GM12878 (cell line): ENCODE measurements around the gene RNF103. TPM values are rescaled to one million over a fixed set of nuclear protein-coding genes. Genes with fewer than 3 reads are reported as not detected.

ENCODE experiments used
- ATAC-seq: fragments of 200-7000 bp; cut with Tn5 transposase; 3 replicates; pipeline ENCODE4 v1.9.1; 2020; ENCODE audit warnings: mild to moderate bottlenecking, moderate library complexity
- BruUV-seq: library from RNA; stranded (reverse); fragments of 400-500 nt; replicated peaks from 2 replicates; lab custom pipeline; 2021; lab: Mats Ljungman, UMichigan
- CTCF ChIA-PET: fragments of 300-600 bp; sonication (Branson Sonifier 250); formaldehyde crosslinking; extraction: SDS; loops from one replicate; lab custom pipeline; 2021; ENCODE audit warnings: inconsistent platforms; lab: Yijun Ruan, JAX
- POLR2A ChIA-PET: fragments of 350-600 bp; formaldehyde crosslinking; extraction: SDS; loops from one replicate; lab custom pipeline; 2021; ENCODE audit warnings: inconsistent platforms; lab: Charles Lee
- RAD21 ChIA-PET: fragments of 300-600 bp; sonication (Branson Sonifier 250); formaldehyde crosslinking; loops from one replicate; lab custom pipeline; 2023; ENCODE audit warnings: antibody characterized with exemption; ENCODE audit not compliant: unreplicated experiment; lab: Charles Lee
- SMC1A ChIA-PET: fragments of 300-600 bp; sonication (Branson Sonifier 250); formaldehyde crosslinking; loops from one replicate; lab custom pipeline; 2023; ENCODE audit not compliant: unreplicated experiment, uncharacterized antibody; lab: Charles Lee
- DNase-seq: peaks from one replicate; pipeline ENCODE4 v3.0.0-alpha.2; 2011; ENCODE audit warnings: low read depth, low spot score
- FAIRE-seq: peaks from 3 replicates; lab custom pipeline; 2011; peaks lifted over from hg19 to GRCh38; lab: Jason Lieb, UNC
- H2AFZ ChIP-seq: 2 replicates; pipeline ENCODE4 v1.6.0; 2011; ENCODE audit warnings: low read depth, low read length, control low read depth; ENCODE audit not compliant: control insufficient read depth
- H3K27ac ChIP-seq: 2 replicates; pipeline ENCODE4 v1.5.1; 2011; ENCODE audit warnings: control low read depth; ENCODE audit not compliant: control insufficient read depth, insufficient read depth
- H3K27me3 ChIP-seq, 2 experiments: replicated peaks in 1 of 2; 2 replicates each; pipeline versions ENCODE4 v1.6.0 to v1.6.1; 2011; ENCODE audit warnings: low read length in 1 of 2; ENCODE audit not compliant: control insufficient read depth in 2 of 2, insufficient read depth in 2 of 2
- H3K36me3 ChIP-seq, 2 experiments: 2 replicates each; pipeline ENCODE4 v1.5.1; 2011; ENCODE audit warnings: low read length in 1 of 2; ENCODE audit not compliant: control insufficient read depth in 2 of 2, insufficient read depth in 2 of 2
- H3K4me1 ChIP-seq: 2 replicates; pipeline ENCODE4 v1.6.1; 2011; ENCODE audit warnings: mild to moderate bottlenecking, low read length, moderate library complexity, mixed read lengths; ENCODE audit not compliant: control insufficient read depth, insufficient read depth
- H3K4me2 ChIP-seq: 2 replicates; pipeline ENCODE4 v1.6.0; 2011; ENCODE audit warnings: control low read depth; ENCODE audit not compliant: control insufficient read depth, insufficient read depth
- H3K4me3 ChIP-seq: fragments of 200-600 bp; sonication (generic); 2 replicates; pipeline ENCODE4 v1.5.1; 2016
- H3K79me2 ChIP-seq: 2 replicates; pipeline ENCODE4 v1.6.0; 2011; ENCODE audit warnings: low read length; ENCODE audit not compliant: control insufficient read depth, insufficient read depth
- H3K9ac ChIP-seq: 2 replicates; pipeline ENCODE4 v1.8.0; 2011; ENCODE audit warnings: low read length, control low read depth, mixed read lengths; ENCODE audit not compliant: control insufficient read depth, insufficient read depth
- H3K9me3 ChIP-seq: replicated peaks from 3 replicates; pipeline ENCODE4 v1.5.1; 2011; ENCODE audit warnings: mild to moderate bottlenecking, low read length; ENCODE audit not compliant: control insufficient read depth, insufficient read depth
- H4K20me1 ChIP-seq: 2 replicates; pipeline ENCODE4 v1.6.0; 2011; ENCODE audit not compliant: control insufficient read depth, insufficient read depth
- BHLHE40 ChIP-seq, 2 experiments: fragments of 450-650 bp in 1 of 2; IDR thresholded peaks; 2 replicates each; pipeline ENCODE4 v1.6.1; 2011 to 2017; ENCODE audit warnings: low read depth in 2 of 2, borderline replicate concordance in 1 of 2, improper control_type of control experiment in 1 of 2, low read length in 1 of 2, mild to moderate bottlenecking in 1 of 2
- CHD4 ChIP-seq: fragments of 200-600 bp; sonication (generic); IDR thresholded peaks from 2 replicates; pipeline ENCODE4 v1.6.1; 2016; ENCODE audit warnings: mild to moderate bottlenecking
- GATAD2B ChIP-seq: fragments of 450-650 bp; conservative IDR thresholded peaks from 2 replicates; pipeline ENCODE4 v1.6.1; 2017; ENCODE audit warnings: low read depth, mild to moderate bottlenecking, moderate library complexity
- HCFC1 ChIP-seq: fragments of 150-350 bp; IDR thresholded peaks from 2 replicates; pipeline ENCODE4 v1.6.1; 2014; ENCODE audit warnings: low read length
- KAT2A ChIP-seq: conservative IDR thresholded peaks from 2 replicates; pipeline ENCODE4 v1.6.1; 2011; ENCODE audit warnings: low read depth, low read length; ENCODE audit not compliant: control insufficient read depth
- KLF5 ChIP-seq: fragments of 450-650 bp; IDR thresholded peaks from 2 replicates; pipeline ENCODE4 v1.6.1; 2014; ENCODE audit warnings: mild to moderate bottlenecking; ENCODE audit not compliant: partially characterized antibody
- MTA2 ChIP-seq: fragments of 450-650 bp; IDR thresholded peaks from 2 replicates; pipeline ENCODE4 v1.6.1; 2016; ENCODE audit warnings: low read depth, mild to moderate bottlenecking, moderate library complexity
- PKNOX1 ChIP-seq: fragments of 450-650 bp; IDR thresholded peaks from 2 replicates; pipeline ENCODE4 v1.6.1; 2016; ENCODE audit warnings: mild to moderate bottlenecking
- RAD21 ChIP-seq: IDR thresholded peaks from 2 replicates; pipeline ENCODE4 v1.6.1; 2011; ENCODE audit warnings: mild to moderate bottlenecking, low read depth, low read length, moderate library complexity; ENCODE audit not compliant: insufficient read depth
- RBBP5 ChIP-seq: fragments of 200-600 bp; sonication (generic); conservative IDR thresholded peaks from 2 replicates; pipeline ENCODE4 v1.6.1; 2016
- RFX5 ChIP-seq: IDR thresholded peaks from 2 replicates; pipeline ENCODE4 v1.6.1; 2011; ENCODE audit warnings: low read depth, low read length, improper control_type of control experiment
- SIN3A ChIP-seq: IDR thresholded peaks from 2 replicates; pipeline ENCODE4 v1.6.1; 2012; ENCODE audit warnings: low read depth, low read length, improper control_type of control experiment
- SMARCA5 ChIP-seq: fragments of 450-650 bp; IDR thresholded peaks from 2 replicates; pipeline ENCODE4 v1.6.1; 2017; ENCODE audit warnings: mild to moderate bottlenecking
- TAF1 ChIP-seq: IDR thresholded peaks from 2 replicates; pipeline ENCODE4 v1.6.1; 2011; ENCODE audit warnings: mild to moderate bottlenecking, low read depth, low read length, borderline replicate concordance
- ZSCAN29 ChIP-seq: fragments of 450-650 bp; IDR thresholded peaks from 2 replicates; pipeline ENCODE4 v1.6.1; 2017; ENCODE audit warnings: mild to moderate bottlenecking, moderate library complexity
- WGBS: methylation state at CpG from one replicate; pipeline ENCODE4 v1.1.6; 2016; ENCODE audit warnings: low lambda C conversion rate; ENCODE audit not compliant: insufficient replicate concordance, insufficient coverage; ENCODE audit errors: missing lambda C conversion rate; 5-methylcytosine and 5-hydroxymethylcytosine counted together
- in situ Hi-C: fragments of 300-500 bp; cut with MboI; formaldehyde crosslinking; loops from 9 replicates; pipeline ENCODE4 v1.14.3; 2018; ENCODE audit warnings: mixed read lengths
- intact Hi-C: fragments of 100-400 bp; cut with micrococcal nuclease; formaldehyde crosslinking; loops from one replicate; pipeline ENCODE4 v1.14.2; 2022; ENCODE audit not compliant: unreplicated experiment
- polyA plus RNA-seq, 11 experiments: library from polyadenylated mRNA; depleted of rRNA in 4 of 11; unstranded in 6 of 11; stranded (reverse) in 5 of 11; fragments of >200 nt; fragmentation: Nextera tagmentation in 4 of 11; fragmentation: Illumina TruSeq in 1 of 11; extraction: Ambion mirVana in 4 of 11; extraction: Trizol in 1 of 11; gene quantifications; 1 replicate in 1 of 11; 2 replicates in 10 of 11; pipeline versions ENCODE4 v1.2.1 to v1.2.3, GENCODE V29; 2011 to 2016; ENCODE audit warnings: inconsistent platforms in 2 of 11, missing spikeins in 2 of 11, low read depth in 1 of 11
- total RNA-seq, 4 experiments: library from RNA; depleted of rRNA in 3 of 4; stranded (reverse); fragments of >200 nt in 3 of 4; fragmentation: Illumina TruSeq in 1 of 4; extraction: Trizol in 1 of 4; gene quantifications; 2 replicates each; pipeline versions ENCODE4 v1.2.1 to v1.2.3, GENCODE V29; 2013 to 2021
- TF ChIP-seq, protein P1 (sequence below): fragments of 450-650 bp; IDR thresholded peaks from 2 replicates; pipeline ENCODE4 v1.6.1; 2017; ENCODE audit warnings: mild to moderate bottlenecking

The RNF103 gene
- total and polyA plus RNA-seq, 10 of the 15 experiments (the other 5 are each of a cell fraction or from before 2014, with no cell fraction given) = 2.4 to 11.0 (median 8.0) TPM

GRCh38 chr2:86634352-86634751 is 10.7 kb upstream of the RNF103 start:
- no peak overlapping the region for H3K4me3 ChIP-seq
- BruUV-seq = no TSS peak
- 72% methylated on average over 6 of the region's 6 CpGs for WGBS
- intact Hi-C loops = no loop called here
- no peak overlapping the region for H3K4me2 ChIP-seq
- no peak overlapping the region for H3K27ac ChIP-seq
- CTCF ChIA-PET = no interaction called here
- H3K4me1 ChIP-seq = no peaks in the 10 kb centered on the region
- H4K20me1 ChIP-seq = no peaks in the 10 kb centered on the region
- FAIRE-seq (no peak), DNase-seq (no peak), ATAC-seq (no peak)
- no peak overlapping the region for H2AFZ ChIP-seq
- H3K9me3 ChIP-seq = no peaks in the 10 kb centered on the region
- SMC1A ChIA-PET = interaction anchor here (0.9 to 1.3 kb wide), 3 partner anchors 13 to 193 kb away, joined by 3 to 4 read pairs (median 3); partner anchors contain the start of gene KDM3A
- TF ChIP-seq SIN3A (no peak), KLF5 (no peak), BHLHE40 (IDR thresholded peaks at IDR 0.05; ENCODE audit: borderline replicate concordance in 1 of 2, low read depth in 2 of 2, low read length in 1 of 2) (peak in 1 of 2 experiments; percentile 72; a peak in 1 of 4 replicates)
- RAD21 ChIA-PET = no interaction called here
- no peak overlapping the region for H3K9ac ChIP-seq
- H3K27me3 ChIP-seq = no peaks in the 10 kb centered on the region
- in situ Hi-C loops = no loop called here
- no peaks in the 10 kb centered on the region for H3K36me3 ChIP-seq
- no peaks in the 10 kb centered on the region for H3K79me2 ChIP-seq
- POLR2A ChIA-PET = interaction anchor here (0.7 kb wide), 1 partner anchor 774 kb away, joined by 3 read pairs; no protein-coding TSS in a partner anchor

DNA sequence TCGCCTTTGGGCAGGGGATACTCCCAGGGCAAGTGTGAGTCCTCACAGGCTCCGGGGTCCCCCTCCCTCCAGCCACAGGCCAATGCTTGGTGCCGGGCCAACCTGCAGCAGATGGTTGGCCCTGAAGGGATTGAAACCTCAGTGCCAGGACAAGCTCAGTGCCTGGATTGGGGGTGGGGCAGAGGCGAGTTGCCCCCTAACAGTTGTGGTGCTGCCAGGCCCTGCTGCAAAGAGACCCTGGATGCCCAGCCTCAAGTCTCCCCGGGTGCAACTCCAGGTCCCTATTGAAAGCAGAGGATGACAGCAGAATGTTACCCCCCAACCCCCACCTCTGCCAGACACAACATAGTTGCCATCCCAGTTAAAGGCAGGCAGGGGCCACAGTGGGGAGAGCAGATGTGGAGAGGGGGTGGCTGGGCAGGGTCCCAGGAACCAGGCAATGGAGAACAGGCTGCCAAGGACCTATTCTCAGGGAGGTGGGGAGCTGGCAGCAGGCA is 9.5 kb upstream of the RNF103 start:
- POLR2A ChIA-PET = interaction anchor here (0.6 to 1.1 kb wide), 2 partner anchors 10 to 548 kb away, joined by 3 to 8 read pairs; no protein-coding TSS in a partner anchor
- RAD21 ChIA-PET = no interaction called here
- DNase-seq (no peak), FAIRE-seq (no peak), ATAC-seq (no peak)
- Histone ChIP-seq H2AFZ (no peak overlapping the region), H3K9ac (no peak overlapping the region), H3K4me1 (no peaks in the 10 kb centered on the region), H3K27me3 (no peaks in the 10 kb centered on the region), H3K4me3 (no peak overlapping the region), H3K27ac (no peak overlapping the region), H3K79me2 (no peaks in the 10 kb centered on the region), H4K20me1 (no peaks in the 10 kb centered on the region), H3K36me3 (no peaks in the 10 kb centered on the region), H3K9me3 (no peaks in the 10 kb centered on the region), H3K4me2 (no peak overlapping the region)
- CTCF ChIA-PET = no interaction called here
- 67% methylated on average over 5 of the region's 5 CpGs for WGBS
- no TSS peak for BruUV-seq
- intact Hi-C loops = no loop called here
- SMC1A ChIA-PET = interaction anchor here (1.0 to 1.3 kb wide), 2 partner anchors 17 to 192 kb away, joined by 3 to 4 read pairs; partner anchors contain the start of gene KDM3A
- in situ Hi-C loops = no loop called here
- TF ChIP-seq ZSCAN29 (no peak), RBBP5 (no peak), KAT2A (no peak), PKNOX1 (no peak), CHD4 (no peak), GATAD2B (no peak), HCFC1 (no peak), TAF1 (no peak), MTA2 (no peak), SMARCA5 (no peak), RFX5 (no peak), RAD21 (no peak), KLF5 (no peak)
- TF ChIP-seq, protein P1, sequence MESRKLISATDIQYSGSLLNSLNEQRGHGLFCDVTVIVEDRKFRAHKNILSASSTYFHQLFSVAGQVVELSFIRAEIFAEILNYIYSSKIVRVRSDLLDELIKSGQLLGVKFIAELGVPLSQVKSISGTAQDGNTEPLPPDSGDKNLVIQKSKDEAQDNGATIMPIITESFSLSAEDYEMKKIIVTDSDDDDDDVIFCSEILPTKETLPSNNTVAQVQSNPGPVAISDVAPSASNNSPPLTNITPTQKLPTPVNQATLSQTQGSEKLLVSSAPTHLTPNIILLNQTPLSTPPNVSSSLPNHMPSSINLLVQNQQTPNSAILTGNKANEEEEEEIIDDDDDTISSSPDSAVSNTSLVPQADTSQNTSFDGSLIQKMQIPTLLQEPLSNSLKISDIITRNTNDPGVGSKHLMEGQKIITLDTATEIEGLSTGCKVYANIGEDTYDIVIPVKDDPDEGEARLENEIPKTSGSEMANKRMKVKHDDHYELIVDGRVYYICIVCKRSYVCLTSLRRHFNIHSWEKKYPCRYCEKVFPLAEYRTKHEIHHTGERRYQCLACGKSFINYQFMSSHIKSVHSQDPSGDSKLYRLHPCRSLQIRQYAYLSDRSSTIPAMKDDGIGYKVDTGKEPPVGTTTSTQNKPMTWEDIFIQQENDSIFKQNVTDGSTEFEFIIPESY = no peak
